H9 (cell line): ENCODE results near the gene AARSD1. TPM values are rescaled to one million over a fixed set of nuclear protein-coding genes. Genes with fewer than 3 reads are reported as not detected.

Experiments
- DNase-seq: peaks from one replicate; pipeline ENCODE4 v3.0.0-alpha.2; 2017
- H2AFZ ChIP-seq: one replicate; pipeline ENCODE4 v1.6.1; 2013; ENCODE audit warnings: mild to moderate bottlenecking, low read length, control low read depth, moderate library complexity
- H2AK5ac ChIP-seq: 2 replicates; pipeline ENCODE4 v1.6.1; 2013; ENCODE audit warnings: low read length, control low read depth, mixed read lengths; ENCODE audit not compliant: insufficient read length
- H2BK120ac ChIP-seq: one replicate; pipeline ENCODE4 v1.6.1; 2013; ENCODE audit warnings: low read depth, mild to moderate bottlenecking, low read length, control low read depth, inconsistent platforms; ENCODE audit not compliant: poor library complexity, severe bottlenecking
- H2BK12ac ChIP-seq: 2 replicates; pipeline ENCODE4 v1.6.1; 2013; ENCODE audit warnings: low read length, control low read depth, mixed read lengths, low read depth; ENCODE audit not compliant: insufficient read length
- H2BK15ac ChIP-seq: 2 replicates; pipeline ENCODE4 v1.6.1; 2013; ENCODE audit warnings: low read depth, low read length, control low read depth
- H2BK20ac ChIP-seq: one replicate; pipeline ENCODE4 v1.6.1; 2013; ENCODE audit warnings: low read depth, mild to moderate bottlenecking, low read length, control low read depth, inconsistent platforms; ENCODE audit not compliant: poor library complexity, severe bottlenecking
- H2BK5ac ChIP-seq: 2 replicates; pipeline ENCODE4 v1.6.1; 2013; ENCODE audit warnings: low read length, control low read depth, mixed read lengths; ENCODE audit not compliant: insufficient read length
- H3K14ac ChIP-seq: 2 replicates; pipeline ENCODE4 v1.6.1; 2013; ENCODE audit warnings: low read length, control low read depth; ENCODE audit not compliant: insufficient read depth
- H3K18ac ChIP-seq: 2 replicates; pipeline ENCODE4 v1.6.1; 2013; ENCODE audit warnings: low read depth, mild to moderate bottlenecking, mixed read lengths, low read length, control low read depth; ENCODE audit not compliant: insufficient read length
- H3K23ac ChIP-seq: 2 replicates; pipeline ENCODE4 v1.6.1; 2013; ENCODE audit warnings: low read length, control low read depth, mixed read lengths, low read depth; ENCODE audit not compliant: insufficient read length
- H3K23me2 ChIP-seq: 2 replicates; pipeline ENCODE4 v1.6.1; 2013; ENCODE audit warnings: low read depth, mild to moderate bottlenecking, mixed read lengths, low read length, control low read depth; ENCODE audit not compliant: insufficient read length, poor library complexity, severe bottlenecking
- H3K27ac ChIP-seq: 2 replicates; pipeline ENCODE4 v1.5.1; 2013; ENCODE audit warnings: low read length, control low read depth, mixed read lengths, low read depth; ENCODE audit not compliant: insufficient read length
- H3K27me3 ChIP-seq: 2 replicates; pipeline ENCODE4 v1.6.1; 2013; ENCODE audit warnings: low read length, control low read depth, inconsistent platforms; ENCODE audit not compliant: insufficient read depth
- H3K4ac ChIP-seq: 2 replicates; pipeline ENCODE4 v1.6.1; 2013; ENCODE audit warnings: low read depth, mild to moderate bottlenecking, control low read depth, inconsistent platforms, low read length, moderate library complexity
- H3K4me1 ChIP-seq: 2 replicates; pipeline ENCODE4 v1.6.1; 2013; ENCODE audit warnings: low read length, control low read depth, inconsistent platforms; ENCODE audit not compliant: insufficient read depth
- H3K4me2 ChIP-seq: 2 replicates; pipeline ENCODE4 v1.6.1; 2013; ENCODE audit warnings: low read length, control low read depth, mixed read lengths; ENCODE audit not compliant: insufficient read length, insufficient read depth
- H3K56ac ChIP-seq: 2 replicates; pipeline ENCODE4 v1.6.1; 2013; ENCODE audit warnings: low read depth, mild to moderate bottlenecking, mixed read lengths, low read length, control low read depth; ENCODE audit not compliant: insufficient read length
- H3K79me1 ChIP-seq: 2 replicates; pipeline ENCODE4 v1.6.1; 2013; ENCODE audit warnings: low read depth, mild to moderate bottlenecking, moderate library complexity, low read length, control low read depth, inconsistent platforms; ENCODE audit not compliant: insufficient read depth, poor library complexity, severe bottlenecking
- H3K79me2 ChIP-seq: 2 replicates; pipeline ENCODE4 v1.6.1; 2013; ENCODE audit warnings: low read length, control low read depth, inconsistent platforms; ENCODE audit not compliant: insufficient read depth
- H3K9ac ChIP-seq: 2 replicates; pipeline ENCODE4 v1.6.1; 2013; ENCODE audit warnings: low read length, control low read depth, mixed read lengths; ENCODE audit not compliant: insufficient read length; ENCODE audit errors: extremely low read depth
- H3K9me3 ChIP-seq: one replicate; pipeline ENCODE4 v1.6.1; 2013; ENCODE audit warnings: low read depth, low read length, inconsistent platforms; ENCODE audit not compliant: control insufficient read depth
- H3T11ph ChIP-seq: one replicate; pipeline ENCODE4 v1.6.1; 2013; ENCODE audit warnings: mild to moderate bottlenecking, low read length, control low read depth, inconsistent platforms
- H4K20me1 ChIP-seq: one replicate; pipeline ENCODE4 v1.6.1; 2013; ENCODE audit not compliant: control insufficient read depth, insufficient read length, insufficient read depth
- H4K5ac ChIP-seq: 2 replicates; pipeline ENCODE4 v1.6.1; 2013; ENCODE audit warnings: low read depth, mild to moderate bottlenecking, mixed read lengths, low read length, control low read depth; ENCODE audit not compliant: insufficient read length
- H4K8ac ChIP-seq: replicated peaks from 2 replicates; pipeline ENCODE4 v1.6.1; 2013; ENCODE audit warnings: low read length, control low read depth, mixed read lengths, low read depth; ENCODE audit not compliant: insufficient read length
- H4K91ac ChIP-seq: 2 replicates; pipeline ENCODE4 v1.6.1; 2013; ENCODE audit warnings: low read depth, mild to moderate bottlenecking, moderate library complexity, mixed read lengths, low read length, control low read depth; ENCODE audit not compliant: insufficient read length
- H3K27ac Mint-ChIP-seq, 3 experiments: 2 replicates in 2 of 3; 3 replicates in 1 of 3; pipeline ENCODE4 v1.8.0; 2020 to 2021; ENCODE audit warnings: mixed read lengths in 3 of 3, mild to moderate bottlenecking in 1 of 3, moderate library complexity in 1 of 3
- H3K27me3 Mint-ChIP-seq: 2 replicates; pipeline ENCODE4 v1.8.0; 2021; ENCODE audit warnings: low read depth, mild to moderate bottlenecking, moderate library complexity, mixed read lengths
- H3K36me3 Mint-ChIP-seq, 3 experiments: 2 replicates in 2 of 3; 3 replicates in 1 of 3; pipeline ENCODE4 v1.8.0; 2020 to 2021; ENCODE audit warnings: low read depth in 3 of 3, mixed read lengths in 3 of 3; ENCODE audit not compliant: insufficient read depth in 1 of 3
- H3K4me1 Mint-ChIP-seq, 2 experiments: 2 replicates each; pipeline ENCODE4 v1.8.0; 2020; ENCODE audit warnings: mixed read lengths in 2 of 2
- H3K4me3 Mint-ChIP-seq, 2 experiments: 2 replicates in 1 of 2; 3 replicates in 1 of 2; pipeline ENCODE4 v1.8.0; 2020 to 2021; ENCODE audit warnings: mild to moderate bottlenecking in 2 of 2, mixed read lengths in 2 of 2, moderate library complexity in 1 of 2
- H3K9me3 Mint-ChIP-seq, 2 experiments: 2 replicates in 1 of 2; 3 replicates in 1 of 2; pipeline ENCODE4 v1.8.0; 2020; ENCODE audit warnings: mild to moderate bottlenecking in 2 of 2, mixed read lengths in 2 of 2, moderate library complexity in 1 of 2
- WGBS: extraction: QIAGEN DNeasy Blood & Tissue Kit; methylation state at CpG from one replicate; pipeline ENCODE4 v1.1.7; 2013; ENCODE audit warnings: missing lambda C conversion rate, low lambda C conversion rate, mixed read lengths; ENCODE audit not compliant: insufficient read length; ENCODE audit errors: extremely low coverage; 5-methylcytosine and 5-hydroxymethylcytosine counted together
- long read RNA-seq: library from polyadenylated mRNA; unstranded; transcript quantifications from one replicate; pipeline ENCODE4 v2.0.0, GENCODE V29; 2020
- total RNA-seq: library from RNA; stranded (reverse); gene quantifications from 2 replicates; pipeline ENCODE4 v1.2.1, GENCODE V29; 2021
- TF ChIP-seq, protein P1 (sequence below): fragments of 200-600 bp; sonication (generic); conservative IDR thresholded peaks from 3 replicates; pipeline ENCODE4 v1.8.0; 2021; ENCODE audit warnings: antibody characterized with exemption, mild to moderate bottlenecking

The AARSD1 gene
- 65.1 and 68.7 TPM in 2 replicates for total RNA-seq
- long read RNA-seq, transcript AARSD1-202 (12 exons, 1,322 nt) = major isoform, 137 of 184 reads
- long read RNA-seq, partial matches to known transcripts = 5 of 184 reads
- long read RNA-seq, other reads (novel, unspliced or antisense) = 38 of 184 reads

- H3K27ac ChIP-seq = no peak within 1 kb of the TSS
- TF ChIP-seq, protein P1, sequence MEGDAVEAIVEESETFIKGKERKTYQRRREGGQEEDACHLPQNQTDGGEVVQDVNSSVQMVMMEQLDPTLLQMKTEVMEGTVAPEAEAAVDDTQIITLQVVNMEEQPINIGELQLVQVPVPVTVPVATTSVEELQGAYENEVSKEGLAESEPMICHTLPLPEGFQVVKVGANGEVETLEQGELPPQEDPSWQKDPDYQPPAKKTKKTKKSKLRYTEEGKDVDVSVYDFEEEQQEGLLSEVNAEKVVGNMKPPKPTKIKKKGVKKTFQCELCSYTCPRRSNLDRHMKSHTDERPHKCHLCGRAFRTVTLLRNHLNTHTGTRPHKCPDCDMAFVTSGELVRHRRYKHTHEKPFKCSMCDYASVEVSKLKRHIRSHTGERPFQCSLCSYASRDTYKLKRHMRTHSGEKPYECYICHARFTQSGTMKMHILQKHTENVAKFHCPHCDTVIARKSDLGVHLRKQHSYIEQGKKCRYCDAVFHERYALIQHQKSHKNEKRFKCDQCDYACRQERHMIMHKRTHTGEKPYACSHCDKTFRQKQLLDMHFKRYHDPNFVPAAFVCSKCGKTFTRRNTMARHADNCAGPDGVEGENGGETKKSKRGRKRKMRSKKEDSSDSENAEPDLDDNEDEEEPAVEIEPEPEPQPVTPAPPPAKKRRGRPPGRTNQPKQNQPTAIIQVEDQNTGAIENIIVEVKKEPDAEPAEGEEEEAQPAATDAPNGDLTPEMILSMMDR = no peak
- H3K4me3 Mint-ChIP-seq = peak within 1 kb of the TSS; percentile 94 to 96
Measured at GRCh38 chr17:42964161-42964932, at the start of gene AARSD1. AARSD1 (minus strand) TSS chr17:42964454; CDS start chr17:42964440, 14 bp downstream.

More at GRCh38 chr17:42964161-42964932, at the start of gene AARSD1:
- Histone ChIP-seq H3K9me3 (no peaks in the 10 kb centered on the region), H4K8ac (no peak within 1 kb of the TSS), H2AK5ac (no peak within 1 kb of the TSS), H4K5ac (no peak within 1 kb of the TSS), H4K91ac (no peak within 1 kb of the TSS), H3T11ph (no peak within 1 kb of the TSS), H3K79me1 (no peaks in the 10 kb centered on the region), H2BK15ac (no peak within 1 kb of the TSS; the same call in 1 of the 2 replicates), H3K4ac (no peak within 1 kb of the TSS), H3K56ac (no peak within 1 kb of the TSS), H3K14ac (peak within 1 kb of the TSS; percentile 55), H3K79me2 (0 out of 2 replicates have a peak, but pooled peaks cover 2% of the 10 kb centered on the region), H4K20me1 (no peaks in the 10 kb centered on the region), H3K27me3 (no peaks in the 10 kb centered on the region), H2BK20ac (no peak within 1 kb of the TSS), H2BK120ac (no peak within 1 kb of the TSS), H2BK12ac (no peak within 1 kb of the TSS), H3K9ac (peak within 1 kb of the TSS; percentile 78), H3K23ac (no peak within 1 kb of the TSS), H2AFZ (peak within 1 kb of the TSS; percentile 42), H3K4me2 (peak within 1 kb of the TSS; percentile 76), H3K23me2 (peaks cover 5% of the 10 kb centered on the region), H3K4me1 (no peaks in the 10 kb centered on the region), H2BK5ac (no peak within 1 kb of the TSS), H3K18ac (peak within 1 kb of the TSS; percentile 6)
- WGBS = no CpG with 5 or more reads among the region's 43 CpGs
- Mint-ChIP-seq H3K27me3 (no peaks in the 10 kb centered on the region), H3K27ac (peak within 1 kb of the TSS; percentile 93 to 97 (median 93)), H3K36me3 (peaks cover 16 to 41% (median 37%) of the 10 kb centered on the region in 3 experiments; a peak in 6 of 7 replicates), H3K9me3 (0 out of 5 replicates have a peak, but pooled peaks cover 0 to 4% of the 10 kb centered on the region in 2 experiments), H3K4me1 (peaks cover 5 to 10% of the 10 kb centered on the region in 2 experiments)
- DNase-seq = peak; percentile 97
